WTC11 (cell line): ENCODE data around the gene DOC2A.

Experiments used
- CBFB ChIP-seq: sonication (generic); formaldehyde crosslinking; IDR thresholded peaks from 2 replicates; pipeline ENCODE4 v1.8.1; 2022; ENCODE audit warnings: mild to moderate bottlenecking, low read depth, missing genetic modification reagents
- TF ChIP-seq, protein P1 (sequence below): sonication (generic); formaldehyde crosslinking; conservative IDR thresholded peaks from 2 replicates; pipeline ENCODE4 v1.8.1; 2022; ENCODE audit warnings: mild to moderate bottlenecking, missing genetic modification reagents
- TF ChIP-seq, protein P2 (sequence below): sonication (generic); formaldehyde crosslinking; IDR thresholded peaks from 2 replicates; pipeline ENCODE4 v1.8.0; 2022; ENCODE audit warnings: mild to moderate bottlenecking, missing genetic modification reagents

DNA sequence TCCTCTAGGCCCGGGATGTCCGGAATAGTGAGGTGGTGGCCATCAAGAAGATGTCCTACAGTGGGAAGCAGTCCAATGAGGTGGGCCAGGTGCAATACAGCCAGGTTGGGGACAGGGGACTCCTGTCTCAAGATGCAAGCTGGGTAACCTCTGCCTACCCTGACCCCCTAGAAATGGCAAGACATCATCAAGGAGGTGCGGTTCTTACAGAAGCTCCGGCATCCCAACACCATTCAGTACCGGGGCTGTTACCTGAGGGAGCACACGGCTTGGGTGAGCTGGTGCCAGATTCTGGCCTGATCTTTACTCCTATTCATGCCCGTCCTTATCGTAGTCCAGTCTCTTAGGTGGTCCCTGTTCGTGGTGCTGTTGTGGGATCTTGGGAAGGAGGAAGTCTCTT is 32.7 kb downstream of the DOC2A start:
- no peak for TF ChIP-seq CBFB
- TF ChIP-seq, protein P1, sequence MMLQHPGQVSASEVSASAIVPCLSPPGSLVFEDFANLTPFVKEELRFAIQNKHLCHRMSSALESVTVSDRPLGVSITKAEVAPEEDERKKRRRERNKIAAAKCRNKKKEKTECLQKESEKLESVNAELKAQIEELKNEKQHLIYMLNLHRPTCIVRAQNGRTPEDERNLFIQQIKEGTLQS (CRISPR knock-in tag): no peak
- TF ChIP-seq, protein P2, sequence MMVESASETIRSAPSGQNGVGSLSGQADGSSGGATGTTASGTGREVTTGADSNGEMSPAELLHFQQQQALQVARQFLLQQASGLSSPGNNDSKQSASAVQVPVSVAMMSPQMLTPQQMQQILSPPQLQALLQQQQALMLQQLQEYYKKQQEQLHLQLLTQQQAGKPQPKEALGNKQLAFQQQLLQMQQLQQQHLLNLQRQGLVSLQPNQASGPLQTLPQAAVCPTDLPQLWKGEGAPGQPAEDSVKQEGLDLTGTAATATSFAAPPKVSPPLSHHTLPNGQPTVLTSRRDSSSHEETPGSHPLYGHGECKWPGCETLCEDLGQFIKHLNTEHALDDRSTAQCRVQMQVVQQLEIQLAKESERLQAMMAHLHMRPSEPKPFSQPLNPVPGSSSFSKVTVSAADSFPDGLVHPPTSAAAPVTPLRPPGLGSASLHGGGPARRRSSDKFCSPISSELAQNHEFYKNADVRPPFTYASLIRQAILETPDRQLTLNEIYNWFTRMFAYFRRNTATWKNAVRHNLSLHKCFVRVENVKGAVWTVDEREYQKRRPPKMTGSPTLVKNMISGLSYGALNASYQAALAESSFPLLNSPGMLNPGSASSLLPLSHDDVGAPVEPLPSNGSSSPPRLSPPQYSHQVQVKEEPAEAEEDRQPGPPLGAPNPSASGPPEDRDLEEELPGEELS (CRISPR knock-in tag): no peak
